GM21723 (cell line): ENCODE data around the gene ODC1.

Experiments used
- ATAC-seq: cut with Tn5 transposase; IDR thresholded peaks from one replicate; pipeline ENCODE4 v1.9.1; 2021; ENCODE audit warnings: mild to moderate bottlenecking, moderate library complexity; ENCODE audit not compliant: unreplicated experiment

Gene ODC1

GRCh38 chr2:10434886-10435819, 13.0 kb downstream of the ODC1 start:
- peak; percentile 58 for ATAC-seq

- ATAC-seq = no peak
Observed at GRCh38 chr2:10433947-10434885, 13.9 kb downstream of the ODC1 start.

- no peak for ATAC-seq
Observed at GRCh38 chr2:10433264-10433946, 14.7 kb downstream of the ODC1 start.

- ATAC-seq = peak; percentile 59
Observed at GRCh38 chr2:10432311-10433181, 15.6 kb downstream of the ODC1 start.

- no peak for ATAC-seq
Observed at GRCh38 chr2:10431797-10432196, 16.3 kb downstream of the ODC1 start.

- no peak for ATAC-seq
Observed at GRCh38 chr2:10430886-10431622, 17.1 kb downstream of the ODC1 start.

GRCh38 chr2:10428924-10429323, 19.2 kb downstream of the ODC1 start:
- no peak for ATAC-seq

GRCh38 chr2:10428355-10428754, 19.8 kb downstream of the ODC1 start:
- ATAC-seq = no peak

- no peak for ATAC-seq
Observed at GRCh38 chr2:10427618-10427949, 20.5 kb downstream of the ODC1 start.

- ATAC-seq = no peak
Observed at GRCh38 chr2:10426726-10427617, 21.2 kb downstream of the ODC1 start.

- no peak for ATAC-seq
Observed at GRCh38 chr2:10425699-10426098, 22.4 kb downstream of the ODC1 start.

GRCh38 chr2:10424916-10425505, 23.1 kb downstream of the ODC1 start:
- no peak for ATAC-seq

- no peak for ATAC-seq
Observed at GRCh38 chr2:10424051-10424450, 24.1 kb downstream of the ODC1 start.

- no peak for ATAC-seq
Observed at GRCh38 chr2:10423400-10423774, 24.7 kb downstream of the ODC1 start.

- no peak for ATAC-seq
Observed at GRCh38 chr2:10422732-10423399, 25.3 kb downstream of the ODC1 start.

GRCh38 chr2:10422251-10422650, 25.9 kb downstream of the ODC1 start:
- ATAC-seq = no peak

- ATAC-seq = no peak
Observed at GRCh38 chr2:10419553-10420257, 28.4 kb downstream of the ODC1 start.
